Mammary epithelial cell (primary cell): ENCODE data around the gene CABYR.

Experiments used
- EZH2 ChIP-seq: IDR thresholded peaks from 2 replicates; pipeline ENCODE4 v1.6.1; 2012; ENCODE audit warnings: low read length, inconsistent platforms, borderline replicate concordance
- TF ChIP-seq, protein P1 (sequence below), 2 donors: IDR thresholded peaks in 1 of 2; conservative IDR thresholded peaks in 1 of 2; 2 replicates each; pipeline ENCODE4 v1.5.1; 2011 to 2012; ENCODE audit warnings: inconsistent platforms in 2 of 2, low read length in 2 of 2, mild to moderate bottlenecking in 2 of 2, control low read depth in 1 of 2, low read depth in 1 of 2; ENCODE audit not compliant: insufficient read depth in 1 of 2; ENCODE audit errors: extremely low read depth in 1 of 2

DNA sequence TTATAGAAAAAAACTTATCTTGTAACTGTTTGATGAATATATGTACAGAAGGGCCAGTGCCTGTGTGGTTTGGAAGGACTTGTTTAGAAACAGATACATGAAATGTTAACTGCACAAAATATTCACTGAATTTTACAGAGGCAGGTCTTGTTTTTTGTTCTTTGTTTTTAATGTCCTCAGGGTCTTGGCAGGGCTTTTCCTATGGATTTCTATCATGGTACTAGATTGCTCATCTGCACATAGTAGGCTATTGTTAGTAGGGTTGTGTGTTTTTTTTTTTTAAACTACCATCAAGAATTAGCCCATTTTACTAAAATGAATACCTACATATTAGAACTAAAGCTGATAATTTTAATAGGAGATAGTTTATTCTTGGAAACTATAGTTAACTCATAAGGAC, 3.5 kb downstream of the CABYR start:
- TF ChIP-seq, protein P1, sequence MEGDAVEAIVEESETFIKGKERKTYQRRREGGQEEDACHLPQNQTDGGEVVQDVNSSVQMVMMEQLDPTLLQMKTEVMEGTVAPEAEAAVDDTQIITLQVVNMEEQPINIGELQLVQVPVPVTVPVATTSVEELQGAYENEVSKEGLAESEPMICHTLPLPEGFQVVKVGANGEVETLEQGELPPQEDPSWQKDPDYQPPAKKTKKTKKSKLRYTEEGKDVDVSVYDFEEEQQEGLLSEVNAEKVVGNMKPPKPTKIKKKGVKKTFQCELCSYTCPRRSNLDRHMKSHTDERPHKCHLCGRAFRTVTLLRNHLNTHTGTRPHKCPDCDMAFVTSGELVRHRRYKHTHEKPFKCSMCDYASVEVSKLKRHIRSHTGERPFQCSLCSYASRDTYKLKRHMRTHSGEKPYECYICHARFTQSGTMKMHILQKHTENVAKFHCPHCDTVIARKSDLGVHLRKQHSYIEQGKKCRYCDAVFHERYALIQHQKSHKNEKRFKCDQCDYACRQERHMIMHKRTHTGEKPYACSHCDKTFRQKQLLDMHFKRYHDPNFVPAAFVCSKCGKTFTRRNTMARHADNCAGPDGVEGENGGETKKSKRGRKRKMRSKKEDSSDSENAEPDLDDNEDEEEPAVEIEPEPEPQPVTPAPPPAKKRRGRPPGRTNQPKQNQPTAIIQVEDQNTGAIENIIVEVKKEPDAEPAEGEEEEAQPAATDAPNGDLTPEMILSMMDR (conservative IDR thresholded peaks at IDR 0.05 in 1 of 2, IDR thresholded peaks at IDR 0.05 in 1 of 2; ENCODE audit: extremely low read depth in 1 of 2, insufficient read depth in 1 of 2, low read depth in 1 of 2, low read length in 2 of 2), result no peak
- TF ChIP-seq EZH2, result no peak
